GM19467 (cell line): ENCODE measurements around the gene WDR7.

Experiments
- ATAC-seq: cut with Tn5 transposase; IDR thresholded peaks from one replicate; pipeline ENCODE4 v1.9.1; 2021; ENCODE audit warnings: mild to moderate bottlenecking, moderate library complexity; ENCODE audit not compliant: unreplicated experiment

WDR7 gene

DNA sequence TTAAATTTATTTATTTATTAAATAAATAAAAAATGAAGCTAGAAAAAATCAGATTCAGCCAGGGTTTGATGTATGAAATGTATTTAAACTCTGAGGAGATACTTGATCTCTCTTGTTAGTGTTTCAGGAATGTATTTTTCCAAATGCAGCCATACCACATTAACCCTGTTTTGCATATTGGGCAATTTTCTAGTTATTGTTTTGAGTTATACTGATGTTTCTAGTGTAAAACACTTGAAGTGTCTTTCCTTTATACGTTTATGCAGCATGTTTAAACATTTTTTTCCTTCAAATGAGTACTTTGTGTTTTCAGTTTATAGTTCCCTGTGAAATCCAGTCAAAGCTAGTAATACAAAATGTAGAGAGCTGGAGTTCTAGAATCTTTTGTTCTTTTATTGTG lies 69.9 kb downstream of the WDR7 start:
- no peak for ATAC-seq

DNA sequence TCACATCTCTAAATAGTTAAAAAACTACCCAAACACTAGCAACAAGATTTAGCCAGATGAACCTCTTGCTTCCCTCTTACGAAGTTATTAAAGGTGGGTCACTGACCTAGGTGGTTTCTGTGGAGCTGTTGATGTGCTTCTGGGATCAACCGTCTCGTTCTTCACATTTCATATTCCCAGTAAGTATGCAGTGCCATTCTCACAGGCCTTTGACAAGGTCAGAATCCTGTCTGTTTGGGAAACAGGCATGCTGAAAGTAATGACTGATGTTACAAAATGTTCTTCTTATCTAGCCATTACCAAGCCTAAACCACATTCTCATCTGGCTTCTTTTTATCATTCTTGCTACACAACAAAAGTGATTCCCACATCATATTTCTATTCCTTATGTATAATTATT lies 70.3 kb downstream of the WDR7 start:
- no peak for ATAC-seq

GRCh38 chr18:56722518-56722917 lies 71.4 kb downstream of the WDR7 start:
- ATAC-seq = no peak

- no peak for ATAC-seq
Measured at GRCh38 chr18:56723068-56723467, 71.9 kb downstream of the WDR7 start.

DNA sequence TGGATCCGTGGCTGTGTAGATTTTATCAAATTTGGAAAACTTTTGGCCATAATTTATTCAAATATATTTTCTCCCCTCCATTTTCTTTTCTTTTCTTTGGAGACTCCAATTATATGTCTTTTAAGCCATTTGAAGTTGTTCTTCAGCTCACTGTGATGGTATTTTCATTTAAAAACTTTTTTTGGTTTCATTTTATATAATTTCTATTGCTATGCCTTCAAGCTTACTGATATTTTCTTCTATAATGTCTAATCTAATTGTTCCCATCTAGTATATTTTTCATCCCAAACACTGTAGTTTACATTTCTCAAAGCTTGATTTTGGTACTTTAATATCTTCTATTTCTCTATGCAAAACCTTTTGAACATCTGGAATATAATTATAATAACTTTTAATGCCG lies 72.5 kb downstream of the WDR7 start:
- ATAC-seq = no peak

DNA sequence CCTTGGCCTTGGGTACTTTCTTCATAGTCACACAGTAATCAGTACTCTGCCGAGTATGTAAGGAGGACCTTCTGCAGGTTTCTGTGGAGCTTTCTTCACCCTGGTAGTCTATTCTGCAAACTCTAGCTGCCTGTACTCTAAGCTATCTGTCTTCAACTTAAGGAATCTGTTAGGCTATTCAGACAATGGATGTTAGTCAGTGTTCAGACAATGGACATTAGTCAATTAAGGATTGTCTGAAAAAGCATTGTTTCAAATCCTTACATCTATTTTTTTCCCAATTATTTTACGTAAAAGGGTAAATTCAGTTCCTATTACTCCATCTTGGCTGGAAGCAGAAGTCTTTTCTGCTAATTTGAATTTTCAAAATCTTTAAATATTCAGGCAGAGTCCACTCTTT lies 75.7 kb downstream of the WDR7 start:
- ATAC-seq = no peak

DNA sequence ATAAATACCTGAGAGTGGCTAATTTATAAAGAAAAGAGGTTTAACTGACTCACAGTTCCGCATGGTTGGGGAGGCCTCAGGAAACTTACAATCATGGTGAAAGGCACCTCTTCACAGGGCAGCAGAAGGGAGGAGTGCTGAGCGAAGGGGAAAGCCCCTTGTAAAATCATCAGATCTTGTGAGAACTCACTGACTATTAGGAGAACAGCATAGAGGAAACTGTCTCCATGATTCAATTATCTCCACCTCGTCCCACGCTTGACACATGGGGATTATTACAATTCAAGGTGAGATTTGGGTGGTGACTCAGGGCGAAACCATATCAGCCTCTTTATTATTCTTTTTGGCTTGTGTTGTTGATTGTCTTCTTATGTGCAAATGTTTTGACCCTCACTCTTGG lies 76.2 kb downstream of the WDR7 start:
- ATAC-seq = no peak

- no peak for ATAC-seq
Measured at GRCh38 chr18:56728741-56729140, 77.6 kb downstream of the WDR7 start.

- no peak for ATAC-seq
Measured at GRCh38 chr18:56738184-56738583, 87.0 kb downstream of the WDR7 start.

DNA sequence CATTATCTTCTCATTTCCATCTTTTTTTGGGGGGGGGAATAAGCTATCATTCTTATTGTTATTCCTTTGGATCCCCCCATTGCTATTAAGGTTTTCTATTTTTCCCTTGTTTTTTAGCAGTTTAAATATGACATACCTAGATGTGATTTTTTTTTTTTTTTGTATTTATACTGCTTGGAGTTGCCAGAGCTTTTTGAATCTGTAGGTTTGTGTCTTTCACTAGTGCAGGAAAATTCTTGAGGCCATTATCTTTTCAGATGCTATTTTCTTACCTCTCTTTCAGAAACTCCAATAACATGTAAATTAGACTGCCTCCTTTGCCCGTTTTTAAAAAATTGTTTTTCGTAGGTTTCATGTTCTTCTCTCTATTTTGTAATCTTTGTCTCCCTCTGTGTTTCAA lies 88.6 kb downstream of the WDR7 start:
- ATAC-seq = no peak

GRCh38 chr18:56740645-56741044 lies 89.5 kb downstream of the WDR7 start:
- no peak for ATAC-seq

DNA sequence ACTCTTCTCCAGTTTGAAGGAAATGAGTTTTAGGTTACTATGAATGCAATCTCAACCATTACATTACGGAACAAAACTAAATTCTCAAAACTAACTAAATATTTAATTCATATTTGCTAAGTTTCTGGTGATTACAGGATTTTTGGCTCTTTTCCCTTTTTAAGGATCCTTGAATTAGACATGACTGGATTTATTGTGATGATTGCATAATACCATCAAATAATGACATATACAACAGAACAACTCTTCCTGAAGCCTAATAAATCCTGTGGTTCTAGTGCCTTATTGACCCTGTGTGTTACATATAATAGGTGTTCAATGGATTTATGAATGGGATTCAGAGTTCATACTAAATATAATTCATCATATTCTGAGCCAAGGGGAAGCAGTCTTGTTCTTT lies 90.5 kb downstream of the WDR7 start:
- no peak for ATAC-seq

DNA sequence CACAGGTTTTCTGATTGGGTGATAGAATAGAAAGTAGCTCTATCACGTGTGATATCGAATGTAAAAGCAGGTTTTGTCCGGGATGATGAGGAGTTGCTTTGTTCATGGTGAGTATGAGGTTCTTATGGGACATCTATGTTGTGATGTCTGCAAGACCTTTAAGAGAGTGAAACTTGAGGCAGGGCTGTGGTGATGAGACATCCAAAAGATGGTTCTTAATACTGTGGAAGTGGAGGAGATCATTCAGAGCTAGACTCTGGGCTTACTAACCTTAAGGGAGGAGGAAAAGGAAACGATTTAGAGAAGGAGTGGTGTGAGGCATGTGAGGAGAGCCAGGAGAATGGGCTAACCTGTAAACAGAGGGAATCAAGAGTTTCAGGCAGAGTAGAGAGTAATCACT lies 92.0 kb downstream of the WDR7 start:
- ATAC-seq = no peak

DNA sequence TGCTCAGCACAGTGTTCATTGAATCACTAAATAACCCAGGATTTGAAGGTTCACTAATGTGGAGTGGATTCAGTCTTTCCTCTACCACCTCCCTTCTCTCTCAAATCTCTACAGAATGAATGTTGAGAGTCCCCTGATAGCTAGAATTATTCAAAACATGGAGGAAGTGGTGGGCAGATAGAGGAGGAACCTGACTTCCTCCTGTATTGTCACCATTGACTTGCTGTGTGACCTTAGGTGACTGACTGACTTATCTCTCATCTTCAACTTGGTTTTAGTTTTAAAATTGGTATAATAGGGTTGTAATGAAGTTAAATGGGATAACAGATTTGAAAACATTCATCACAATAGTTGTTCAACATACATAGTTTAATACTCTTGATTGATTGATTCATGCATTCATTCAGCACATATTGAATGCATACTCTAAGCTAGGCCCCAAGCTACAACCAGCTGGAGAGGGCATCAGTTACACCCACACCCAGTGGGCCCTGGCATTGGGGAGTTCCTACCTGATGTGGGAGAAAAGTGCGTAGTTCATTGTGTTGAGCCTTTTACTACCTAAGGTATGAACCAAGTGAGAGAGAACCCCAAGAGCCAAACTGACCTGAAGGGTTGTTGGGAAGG lies 96.0 kb downstream of the WDR7 start:
- peak; percentile 57 for ATAC-seq

GRCh38 chr18:56747857-56748256 lies 96.7 kb downstream of the WDR7 start:
- no peak for ATAC-seq

DNA sequence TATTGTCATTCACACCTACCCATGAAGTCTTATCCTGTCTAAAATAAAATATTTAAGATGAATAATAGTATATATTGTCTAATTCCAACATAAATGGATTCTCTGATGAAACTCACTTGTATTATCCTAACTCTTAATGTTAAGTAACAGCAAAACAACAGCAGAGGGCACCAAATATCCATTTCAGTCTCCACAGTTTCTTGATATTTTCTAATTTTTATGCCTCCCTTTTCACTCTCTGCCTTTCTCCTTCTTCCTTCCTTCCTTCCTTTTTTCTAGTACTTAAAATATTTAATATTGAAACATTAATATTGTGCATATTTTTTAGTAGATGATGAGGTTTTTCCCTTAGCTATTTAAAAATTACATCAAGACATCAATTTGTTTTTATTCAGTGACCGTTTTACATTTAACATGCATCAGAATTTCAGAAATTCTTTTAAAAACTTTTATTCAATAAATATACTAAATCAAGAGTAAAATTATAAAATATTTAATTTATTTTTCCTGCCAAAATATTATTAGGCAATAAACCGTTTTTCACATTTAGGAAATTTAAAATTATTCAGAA lies 97.6 kb downstream of the WDR7 start:
- ATAC-seq = no peak

GRCh38 chr18:56756966-56757365 lies 105.8 kb downstream of the WDR7 start:
- ATAC-seq = no peak

GRCh38 chr18:56770097-56770496 lies 118.9 kb downstream of the WDR7 start:
- no peak for ATAC-seq

DNA sequence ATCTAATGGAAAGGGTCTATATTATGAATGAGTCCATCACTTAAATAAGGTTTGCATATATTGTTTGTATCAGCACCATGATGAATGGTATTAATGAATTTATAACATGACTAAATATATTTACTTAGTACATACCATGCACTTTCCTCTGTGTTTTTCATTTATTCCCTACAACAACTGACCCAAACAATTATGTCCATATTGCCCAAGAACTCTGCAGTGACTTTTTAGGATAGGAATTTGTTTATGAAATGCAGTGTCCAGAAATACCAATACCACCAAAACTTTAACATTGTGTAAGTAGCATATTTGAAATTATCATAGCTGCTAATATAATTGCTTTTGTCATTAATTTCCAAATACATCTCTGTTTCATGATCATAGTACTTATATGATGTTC lies 119.7 kb downstream of the WDR7 start:
- ATAC-seq = no peak

DNA sequence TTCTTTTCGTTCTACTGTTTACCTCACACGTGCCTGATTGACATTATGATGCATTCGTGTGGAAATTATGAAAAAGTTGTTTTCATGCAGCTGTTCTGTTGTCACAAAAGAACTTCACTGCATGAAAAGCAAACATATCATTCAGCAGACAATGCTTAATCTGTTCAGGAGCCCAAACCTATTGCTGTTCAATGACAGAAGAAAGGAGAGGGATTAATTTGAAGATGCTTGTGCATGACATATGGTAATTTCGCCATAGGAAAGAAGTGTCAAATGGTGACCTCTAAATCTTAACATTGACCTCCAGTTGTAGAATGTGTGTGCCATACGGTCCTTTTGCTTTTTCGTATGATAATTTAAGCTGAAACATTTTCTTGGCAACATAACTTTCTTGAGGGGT lies 124.5 kb downstream of the WDR7 start:
- ATAC-seq = no peak

DNA sequence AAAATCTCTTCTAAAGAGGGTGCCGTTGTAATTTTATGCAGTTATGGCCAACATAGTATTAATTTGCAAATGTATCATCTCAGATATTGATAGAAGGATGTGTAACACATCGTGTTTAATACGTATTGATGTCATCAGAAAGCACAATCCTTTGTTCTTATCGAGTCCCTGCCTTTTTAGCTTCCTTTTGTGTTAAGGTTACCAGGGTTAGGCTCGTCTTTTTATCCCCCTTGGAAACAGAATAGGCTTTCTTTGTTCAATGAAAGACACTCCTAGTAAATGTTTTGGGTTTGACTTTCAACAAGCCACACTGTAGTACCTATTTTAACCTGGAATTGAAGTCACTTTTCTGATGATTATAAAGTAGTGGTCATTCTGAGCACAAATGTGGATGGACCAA lies 136.2 kb downstream of the WDR7 start:
- no peak for ATAC-seq

GRCh38 chr18:56789004-56789888 lies 138.1 kb downstream of the WDR7 start:
- ATAC-seq = no peak
